ENCODE results near the gene DNAH7. TPM values are rescaled to one million over a fixed set of nuclear protein-coding genes. Genes with fewer than 3 reads are reported as not detected.
"Not testable (repeated sequence)": the region's sequence is repeated elsewhere in the genome, so short reads cannot be mapped to it uniquely, and the experiment has no call there.

DNAH7 gene
- total and polyA plus RNA-seq, 2 donors from 2014 or later: 3.8 to 15.7 TPM

GRCh38 chr2:196096264-196096663 is 27.6 kb upstream of the DNAH7 start:
- Histone ChIP-seq H3K27ac (ENCODE audit: low read depth in 2 of 2, low read length in 2 of 2) (no peak overlapping the region), H3K4me1 (ENCODE audit: control insufficient read depth in 2 of 3, insufficient read depth in 2 of 3, low read depth in 1 of 3, low read length in 3 of 3) (no peaks in the 10 kb centered on the region), H3K27me3 (ENCODE audit: control insufficient read depth, insufficient read depth, low read length) (no peaks in the 10 kb centered on the region), H3K9me3 (ENCODE audit: control insufficient read depth in 2 of 3, insufficient read depth in 1 of 3, low read length in 3 of 3) (no peaks in the 10 kb centered on the region), H3K9ac (ENCODE audit: low read length in 3 of 3) (no peak overlapping the region), H3K36me3 (ENCODE audit: control insufficient read depth in 2 of 3, insufficient read depth in 3 of 3, low read length in 3 of 3) (no peaks in the 10 kb centered on the region), H3K4me3 (ENCODE audit: low read length in 3 of 3) (no peak overlapping the region)
- FAIRE-seq: no peak
- DNase-seq: no peak
- no peak for TF ChIP-seq CTCF (IDR thresholded peaks at IDR 0.05; ENCODE audit: borderline replicate concordance, extremely low read depth, insufficient read depth)
- intact Hi-C loops (cut with DNase I): no loop called here

GRCh38 chr2:196089448-196089847 is 20.8 kb upstream of the DNAH7 start:
- FAIRE-seq; H3K27ac ChIP-seq (ENCODE audit: low read depth in 2 of 2, low read length in 2 of 2); H3K9me3 ChIP-seq (ENCODE audit: control insufficient read depth in 2 of 3, insufficient read depth in 1 of 3, low read length in 3 of 3); intact Hi-C loops (cut with DNase I); DNase-seq; H3K9ac ChIP-seq (ENCODE audit: low read length in 3 of 3); H3K4me3 ChIP-seq (ENCODE audit: low read length in 3 of 3); H3K36me3 ChIP-seq (ENCODE audit: control insufficient read depth in 2 of 3, insufficient read depth in 3 of 3, low read length in 3 of 3); H3K27me3 ChIP-seq (ENCODE audit: control insufficient read depth, insufficient read depth, low read length); H3K4me1 ChIP-seq (ENCODE audit: control insufficient read depth in 2 of 3, insufficient read depth in 2 of 3, low read depth in 1 of 3, low read length in 3 of 3): not testable (repeated sequence)

GRCh38 chr2:196088203-196088602 is 19.6 kb upstream of the DNAH7 start:
- FAIRE-seq (no peak), DNase-seq (no peak)
- intact Hi-C loops (cut with DNase I): no loop called here
- no peak for TF ChIP-seq CTCF (IDR thresholded peaks at IDR 0.05; ENCODE audit: borderline replicate concordance, extremely low read depth, insufficient read depth)
- Histone ChIP-seq H3K36me3 (ENCODE audit: control insufficient read depth in 2 of 3, insufficient read depth in 3 of 3, low read length in 3 of 3) (no peaks in the 10 kb centered on the region), H3K4me3 (ENCODE audit: low read length in 3 of 3) (no peak overlapping the region), H3K4me1 (ENCODE audit: control insufficient read depth in 2 of 3, insufficient read depth in 2 of 3, low read depth in 1 of 3, low read length in 3 of 3) (no peaks in the 10 kb centered on the region), H3K9me3 (ENCODE audit: control insufficient read depth in 2 of 3, insufficient read depth in 1 of 3, low read length in 3 of 3) (no peaks in the 10 kb centered on the region), H3K27me3 (ENCODE audit: control insufficient read depth, insufficient read depth, low read length) (no peaks in the 10 kb centered on the region), H3K27ac (ENCODE audit: low read depth in 2 of 2, low read length in 2 of 2) (no peak overlapping the region), H3K9ac (ENCODE audit: low read length in 3 of 3) (no peak overlapping the region)

- TF ChIP-seq CTCF (IDR thresholded peaks at IDR 0.05; ENCODE audit: borderline replicate concordance, extremely low read depth, insufficient read depth): no peak
- Histone ChIP-seq H3K4me3 (ENCODE audit: low read length in 3 of 3) (no peak overlapping the region), H3K4me1 (ENCODE audit: control insufficient read depth in 2 of 3, insufficient read depth in 2 of 3, low read depth in 1 of 3, low read length in 3 of 3) (no peaks in the 10 kb centered on the region), H3K27ac (ENCODE audit: low read depth in 2 of 2, low read length in 2 of 2) (no peak overlapping the region), H3K9me3 (ENCODE audit: control insufficient read depth in 2 of 3, insufficient read depth in 1 of 3, low read length in 3 of 3) (no peaks in the 10 kb centered on the region), H3K27me3 (ENCODE audit: control insufficient read depth, insufficient read depth, low read length) (no peaks in the 10 kb centered on the region), H3K36me3 (ENCODE audit: control insufficient read depth in 2 of 3, insufficient read depth in 3 of 3, low read length in 3 of 3) (no peaks in the 10 kb centered on the region), H3K9ac (ENCODE audit: low read length in 3 of 3) (no peak overlapping the region)
- intact Hi-C loops (cut with DNase I): no loop called here
- DNase-seq (no peak), FAIRE-seq (no peak)
Observed at GRCh38 chr2:196086517-196087368, 18.1 kb upstream of the DNAH7 start.

Measured in kidney (tissue), 14 donors.